K562 (cell line): ENCODE measurements around the gene STX12. TPM values are rescaled to one million over a fixed set of nuclear protein-coding genes. Genes with fewer than 3 reads are reported as not detected.

ENCODE experiments used
- FIP1L1 ChIP-seq: fragments of 200-400 bp; formaldehyde crosslinking; IDR thresholded peaks from 2 replicates; pipeline ENCODE4 v1.6.1; 2018; ENCODE audit warnings: mild to moderate bottlenecking, low read depth, low read length; ENCODE audit not compliant: poor library complexity, severe bottlenecking
- HDGF ChIP-seq: fragments of 450-650 bp; IDR thresholded peaks from 2 replicates; pipeline ENCODE4 v1.6.1; 2016
- HMGN3 ChIP-seq: IDR thresholded peaks from 2 replicates; pipeline ENCODE4 v1.6.1; 2011; ENCODE audit warnings: borderline replicate concordance, low read depth, mild to moderate bottlenecking, mixed read lengths, low read length; ENCODE audit not compliant: insufficient read length; ENCODE audit errors: extremely low read depth
- MCM7 ChIP-seq, 2 experiments: fragments of 450-650 bp; IDR thresholded peaks; 2 replicates each; pipeline ENCODE4 v1.6.1; 2016 to 2018
- MITF ChIP-seq: IDR thresholded peaks from 2 replicates; pipeline ENCODE4 v1.6.1; 2014; ENCODE audit warnings: antibody characterized with exemption
- MLLT1 ChIP-seq, 2 experiments: fragments of 450-650 bp; IDR thresholded peaks; 2 replicates each; pipeline ENCODE4 v1.6.1; 2016
- NFIX ChIP-seq: fragments of 250-450 bp; sonication (Bioruptor Pico); IDR thresholded peaks from 2 replicates; pipeline ENCODE4 v1.4.0; 2020; ENCODE audit warnings: low read depth, mild to moderate bottlenecking, moderate library complexity
- PCBP2 ChIP-seq: fragments of 200-400 bp; formaldehyde crosslinking; IDR thresholded peaks from 2 replicates; pipeline ENCODE4 v1.6.1; 2018; ENCODE audit warnings: low read length, low read depth, mild to moderate bottlenecking, moderate library complexity; ENCODE audit not compliant: poor library complexity, severe bottlenecking
- RBM14 ChIP-seq: fragments of 200-400 bp; formaldehyde crosslinking; IDR thresholded peaks from 2 replicates; pipeline ENCODE4 v1.6.1; 2018; ENCODE audit warnings: low read depth, mild to moderate bottlenecking, low read length, moderate library complexity, borderline replicate concordance; ENCODE audit not compliant: insufficient read depth
- RBM34 ChIP-seq: fragments of 200-400 bp; formaldehyde crosslinking; IDR thresholded peaks from 2 replicates; pipeline ENCODE4 v1.6.1; 2018; ENCODE audit warnings: low read length, borderline replicate concordance; ENCODE audit not compliant: insufficient read depth
- SIX5 ChIP-seq, 2 experiments: IDR thresholded peaks; 2 replicates each; pipeline ENCODE4 v1.6.1; 2011; ENCODE audit warnings: low read length in 2 of 2, borderline replicate concordance in 1 of 2, low read depth in 1 of 2, mild to moderate bottlenecking in 1 of 2, moderate library complexity in 1 of 2; ENCODE audit not compliant: insufficient read depth in 1 of 2
- SMAD4 ChIP-seq: fragments of 250-450 bp; sonication (Bioruptor Pico); conservative IDR thresholded peaks from 2 replicates; pipeline ENCODE4 v1.8.0; 2021; ENCODE audit warnings: inconsistent platforms, mild to moderate bottlenecking, moderate library complexity
- SMARCE1 ChIP-seq: fragments of 450-650 bp; IDR thresholded peaks from 2 replicates; pipeline ENCODE4 v1.7.1; 2016; ENCODE audit warnings: mild to moderate bottlenecking
- TGIF2 ChIP-seq: sonication (generic); formaldehyde crosslinking; IDR thresholded peaks from 2 replicates; pipeline ENCODE4 v1.8.1; 2022; ENCODE audit warnings: mild to moderate bottlenecking, missing genetic modification reagents, moderate library complexity
- THRB ChIP-seq: fragments of 450-650 bp; formaldehyde crosslinking; conservative IDR thresholded peaks from 2 replicates; pipeline ENCODE4 v1.4.0; 2022; ENCODE audit warnings: mild to moderate bottlenecking, missing genetic modification characterization
- U2AF1 ChIP-seq: fragments of 200-400 bp; formaldehyde crosslinking; optimal IDR thresholded peaks from 2 replicates; pipeline ENCODE3; 2017; ENCODE audit warnings: mild to moderate bottlenecking, low read depth, low read length, moderate library complexity
- ZNF133 ChIP-seq: fragments of 250-450 bp; sonication (Bioruptor Pico); IDR thresholded peaks from 2 replicates; pipeline ENCODE4 v1.4.0; 2020; ENCODE audit warnings: mild to moderate bottlenecking
- ZNF384 ChIP-seq: IDR thresholded peaks from 2 replicates; pipeline ENCODE4 v1.6.1; 2012; ENCODE audit warnings: low read depth, low read length, improper control_type of control experiment
- polyA plus RNA-seq, 8 experiments: library from polyadenylated mRNA; depleted of rRNA in 4 of 8; stranded (reverse) in 5 of 8; unstranded in 3 of 8; fragments of >200 nt; fragmentation: Nextera tagmentation in 2 of 8; fragmentation: Illumina TruSeq in 1 of 8; extraction: Ambion mirVana in 2 of 8; extraction: Trizol in 1 of 8; gene quantifications; 2 replicates each; pipeline versions ENCODE4 v1.2.1 to v1.2.3, GENCODE V29; 2011 to 2014; ENCODE audit warnings: inconsistent platforms in 1 of 8, missing spikeins in 1 of 8
- total RNA-seq, 7 experiments: library from RNA; depleted of rRNA in 6 of 7; stranded (reverse); fragments of >200 nt in 6 of 7; fragmentation: Illumina TruSeq in 2 of 7; extraction: Trizol in 2 of 7; gene quantifications; 2 replicates each; pipeline versions ENCODE4 v1.2.1 to v1.2.3, GENCODE V29; 2011 to 2021; ENCODE audit warnings: low replicate concordance in 1 of 7
- TF ChIP-seq, protein P1 (sequence below): fragments of 250-450 bp; sonication (Bioruptor Pico); IDR thresholded peaks from 2 replicates; pipeline ENCODE4 v1.8.0; 2022; ENCODE audit warnings: moderate library complexity, mild to moderate bottlenecking, inconsistent platforms

The STX12 gene
- total and polyA plus RNA-seq, 9 of the 15 experiments (the other 6 are each of a cell fraction or from before 2014, with no cell fraction given) = 16.9 to 31.3 (median 25.7) TPM

GRCh38 chr1:27726173-27727044 is 46.6 kb upstream of the STX12 start (continued):
- TF ChIP-seq SIX5 (IDR thresholded peaks at IDR 0.05; ENCODE audit: borderline replicate concordance in 1 of 2, insufficient read depth in 1 of 2, low read depth in 1 of 2, low read length in 2 of 2) (no peak), THRB (CRISPR knock-in tag) (no peak), PCBP2 (no peak), MLLT1 (IDR thresholded peaks at IDR 0.05) (no peak), HMGN3 (peak; percentile 6), RBM14 (0 out of 2 replicates have a peak, but pooled peaks have one; percentile 52), RBM34 (no peak), ZNF133 (CRISPR knock-in tag) (no peak), U2AF1 (peak; percentile 5), HDGF (no peak), FIP1L1 (peak; percentile 48), NFIX (CRISPR knock-in tag) (no peak), SMAD4 (0 out of 2 replicates have a peak, but pooled peaks have one; percentile 8), ZNF384 (peak; percentile 65; the same call in 1 of the 2 replicates), MITF (no peak), TGIF2 (CRISPR knock-in tag) (0 out of 2 replicates have a peak, but pooled peaks have one; percentile 52), SMARCE1 (no peak), MCM7 (IDR thresholded peaks at IDR 0.05) (no peak)
- TF ChIP-seq, protein P1, sequence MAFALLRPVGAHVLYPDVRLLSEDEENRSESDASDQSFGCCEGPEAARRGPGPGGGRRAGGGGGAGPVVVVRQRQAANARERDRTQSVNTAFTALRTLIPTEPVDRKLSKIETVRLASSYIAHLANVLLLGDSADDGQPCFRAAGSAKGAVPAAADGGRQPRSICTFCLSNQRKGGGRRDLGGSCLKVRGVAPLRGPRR (CRISPR knock-in tag) = no peak
